Activated naive CD4-positive, alpha-beta T cell treated with anti-CD3 and anti-CD28 coated beads, Interleukin-2, amount 50 U/mL, for 16 hours (primary cell): Measurements from ENCODE around the gene AFF2.
"Not testable (repeated sequence)": the region's sequence is repeated elsewhere in the genome, so short reads cannot be mapped to it uniquely, and the experiment has no call there.

Experiments
- DNase-seq: peaks from one replicate; pipeline ENCODE4 v3.0.0-alpha.2; 2020

AFF2 gene

DNA sequence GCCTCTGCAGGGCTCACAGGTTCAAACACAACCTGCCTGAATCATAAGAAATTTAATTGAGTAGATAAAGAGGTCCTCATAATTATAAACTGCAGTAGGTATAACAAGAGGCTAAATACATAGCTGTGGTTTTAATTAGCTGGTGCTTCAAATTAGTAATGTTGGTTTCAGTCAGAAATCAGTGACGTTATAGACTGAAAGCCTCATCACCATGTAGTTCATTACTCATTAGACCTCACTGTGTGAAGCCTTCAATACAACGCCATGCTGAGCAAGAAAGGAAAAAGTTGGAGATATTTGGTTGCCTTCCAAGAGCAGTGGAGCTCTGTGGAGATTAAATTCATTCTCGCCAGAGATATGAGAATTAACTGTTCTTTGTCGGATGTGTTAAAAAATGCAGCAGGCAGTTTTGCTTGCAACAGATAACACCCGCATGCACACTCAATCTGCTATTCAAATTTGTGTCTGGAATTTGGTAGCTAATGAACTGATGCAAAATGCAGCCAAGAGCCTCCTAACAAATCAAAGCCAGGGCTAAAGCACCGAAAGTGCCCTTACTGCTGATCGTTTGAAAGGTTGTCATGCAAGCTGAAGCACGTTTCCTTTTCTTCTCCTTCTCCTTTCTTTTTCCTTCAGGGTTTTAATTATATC, 148.9 kb downstream of the AFF2 start:
- DNase-seq: no peak

- no peak for DNase-seq
Observed at GRCh38 chrX:148658115-148658730, 157.8 kb downstream of the AFF2 start.

- no peak for DNase-seq
Observed at GRCh38 chrX:148659481-148659880, 159.1 kb downstream of the AFF2 start.

DNA sequence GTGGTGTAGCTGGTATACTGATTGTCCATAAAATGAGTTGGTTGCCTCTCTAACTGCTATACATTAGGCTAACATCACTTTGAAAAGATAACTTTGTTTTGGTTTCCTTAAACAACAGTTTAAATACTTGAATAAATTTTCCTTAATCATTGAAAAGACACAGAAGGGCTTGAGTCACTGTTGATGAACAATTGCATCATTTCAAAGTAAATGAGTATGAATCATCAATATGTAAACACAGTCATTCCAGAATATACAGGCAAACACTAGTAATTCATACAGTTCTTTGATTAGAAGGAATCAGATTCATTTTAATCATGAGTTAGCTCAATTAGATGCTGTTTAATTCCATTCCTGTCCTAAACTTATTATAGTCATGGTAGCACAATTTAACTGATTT, 160.6 kb downstream of the AFF2 start:
- DNase-seq: no peak

GRCh38 chrX:148662014-148662413, 161.6 kb downstream of the AFF2 start:
- DNase-seq: no peak

- no peak for DNase-seq
Observed at GRCh38 chrX:148664171-148664570, 163.8 kb downstream of the AFF2 start.

GRCh38 chrX:148664995-148665394, 164.6 kb downstream of the AFF2 start:
- DNase-seq: no peak

DNA sequence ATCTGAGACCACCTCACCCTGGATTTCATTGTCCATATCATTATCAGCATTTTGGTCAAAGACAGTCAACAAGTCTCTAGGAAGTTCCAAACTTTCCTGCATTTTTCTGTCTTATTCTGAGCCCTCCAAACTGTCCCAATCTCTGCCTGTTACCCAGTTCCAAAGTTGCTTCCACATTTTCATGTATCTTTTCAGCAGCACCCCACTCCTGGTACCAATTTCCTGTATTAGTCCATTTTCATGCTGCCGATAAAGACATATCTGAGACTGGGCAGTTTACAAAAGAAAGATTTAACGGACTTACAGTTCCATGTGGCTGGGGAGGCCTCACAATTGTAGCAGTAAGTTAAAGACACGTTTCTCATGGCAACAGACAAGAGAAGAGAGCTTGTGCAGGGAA, 168.8 kb downstream of the AFF2 start:
- not testable (repeated sequence) for DNase-seq

DNA sequence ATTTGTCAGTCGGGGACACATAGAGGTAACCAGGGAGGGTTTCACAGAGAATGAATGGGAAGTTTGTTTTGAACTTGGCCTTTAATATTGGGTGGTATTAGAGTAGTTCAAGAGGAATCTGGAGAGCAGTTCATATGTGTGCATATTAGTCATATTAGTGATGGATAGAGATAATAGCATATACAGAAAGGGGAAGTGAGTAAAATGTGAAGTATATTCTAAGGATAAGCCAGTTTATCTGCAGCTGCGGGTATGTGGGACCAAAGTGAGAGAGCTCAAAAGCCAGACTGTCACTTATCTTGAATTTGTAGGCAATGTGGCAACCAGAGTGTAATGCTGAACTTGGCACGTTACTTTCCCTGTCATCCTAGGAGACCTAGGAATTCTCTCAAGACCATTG, 169.9 kb downstream of the AFF2 start:
- DNase-seq: no peak

GRCh38 chrX:148672517-148672916, 172.1 kb downstream of the AFF2 start:
- DNase-seq: no peak

DNA sequence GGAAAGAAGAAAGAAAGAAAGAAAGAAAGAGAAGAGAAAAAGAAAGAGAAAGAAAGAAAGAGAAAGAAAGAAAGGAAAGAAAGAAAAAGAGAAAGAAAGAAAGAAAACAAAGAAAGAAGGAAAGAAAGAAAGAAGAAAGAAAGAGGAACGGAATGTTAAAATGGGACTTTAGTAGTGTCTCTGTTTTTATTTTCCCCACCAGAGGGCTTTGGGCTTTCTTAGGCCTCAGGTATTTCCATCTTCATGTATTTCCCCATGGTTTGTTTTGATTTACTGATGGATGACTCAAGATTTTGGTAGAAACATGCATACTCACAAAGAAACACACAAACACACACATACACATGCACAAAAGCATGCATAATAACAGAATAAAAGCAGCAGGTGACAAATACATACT, 181.2 kb downstream of the AFF2 start:
- DNase-seq: no peak

- DNase-seq: no peak
Observed at GRCh38 chrX:148682206-148682605, 181.8 kb downstream of the AFF2 start.

- no peak for DNase-seq
Observed at GRCh38 chrX:148691456-148691855, 191.0 kb downstream of the AFF2 start.

DNA sequence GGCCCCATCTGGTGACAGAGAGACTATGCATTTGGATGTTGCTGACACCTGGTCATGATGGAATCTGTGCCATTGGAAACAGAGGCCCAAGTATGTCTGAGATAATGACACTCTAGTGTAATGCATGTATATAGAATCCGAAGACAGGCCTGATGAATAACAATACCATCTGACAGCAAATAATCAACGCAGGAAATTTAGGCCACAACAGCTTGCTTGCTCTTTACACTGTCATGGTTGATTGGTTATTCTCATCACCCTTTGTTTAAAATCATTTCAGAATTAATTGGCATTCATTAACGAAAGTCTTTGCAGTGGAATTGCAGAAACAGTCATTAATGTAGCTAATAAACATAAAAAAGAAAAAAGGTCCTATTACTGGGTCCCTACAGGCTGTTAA, 194.8 kb downstream of the AFF2 start:
- no peak for DNase-seq

- no peak for DNase-seq
Observed at GRCh38 chrX:148698221-148698620, 197.8 kb downstream of the AFF2 start.

DNA sequence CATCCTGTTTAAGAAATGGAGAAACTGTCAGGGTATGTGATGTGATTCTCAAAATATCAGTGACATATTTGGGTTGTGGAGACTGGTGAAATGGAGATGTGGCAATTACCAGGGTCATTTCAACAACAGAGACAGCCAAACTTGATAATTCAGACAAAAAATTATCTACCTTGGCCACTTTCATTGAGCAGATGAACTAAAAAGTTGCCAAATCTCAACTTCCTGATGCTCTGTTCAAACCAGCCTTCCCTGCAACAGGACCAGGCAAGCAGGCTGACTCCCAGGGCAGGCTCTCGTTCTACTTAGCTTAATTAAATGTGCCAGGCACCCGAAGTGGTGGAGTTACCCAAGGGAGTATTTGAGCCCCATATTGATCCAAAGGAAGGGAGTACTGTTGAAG, 199.6 kb downstream of the AFF2 start:
- DNase-seq: no peak

GRCh38 chrX:148713981-148714380, 213.6 kb downstream of the AFF2 start:
- no peak for DNase-seq

DNA sequence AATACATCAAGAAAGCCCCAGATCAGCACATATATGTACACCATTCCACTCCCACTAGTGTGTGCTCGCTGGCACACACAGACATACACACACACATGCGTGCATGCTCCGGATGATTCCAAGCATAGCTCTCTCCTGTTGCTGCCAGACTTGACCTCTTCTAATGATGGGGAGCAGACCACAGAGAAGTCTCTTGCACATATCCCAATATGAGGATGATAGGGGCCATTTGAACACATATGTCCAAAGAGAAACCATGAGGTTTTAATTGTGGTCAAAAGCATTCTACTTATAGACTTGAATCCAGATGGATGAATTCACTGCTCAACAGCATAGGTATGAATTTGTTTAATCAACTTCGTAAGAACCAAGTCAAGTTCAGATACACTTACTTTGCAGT, 214.9 kb downstream of the AFF2 start:
- DNase-seq: no peak

DNA sequence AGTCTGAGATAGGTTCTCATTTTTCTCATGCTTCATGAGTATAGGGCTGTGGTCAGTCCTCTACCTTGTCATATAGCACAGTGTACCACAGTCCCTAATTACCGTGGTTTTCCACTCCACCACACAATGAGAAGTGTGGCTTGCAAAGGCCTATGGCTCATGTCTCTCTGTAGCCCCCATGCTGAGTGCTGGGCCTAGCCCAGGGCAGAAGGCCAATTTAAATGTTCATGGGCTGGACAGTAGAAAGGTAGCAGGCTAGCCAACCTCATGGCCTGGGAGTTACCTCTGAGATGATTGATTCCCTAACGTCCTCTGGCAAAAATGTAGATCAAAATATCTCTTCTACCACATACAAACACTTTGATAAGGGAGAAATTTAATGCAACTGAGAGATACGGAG, 222.5 kb downstream of the AFF2 start:
- no peak for DNase-seq

GRCh38 chrX:148723551-148723950, 223.1 kb downstream of the AFF2 start:
- DNase-seq: no peak

DNA sequence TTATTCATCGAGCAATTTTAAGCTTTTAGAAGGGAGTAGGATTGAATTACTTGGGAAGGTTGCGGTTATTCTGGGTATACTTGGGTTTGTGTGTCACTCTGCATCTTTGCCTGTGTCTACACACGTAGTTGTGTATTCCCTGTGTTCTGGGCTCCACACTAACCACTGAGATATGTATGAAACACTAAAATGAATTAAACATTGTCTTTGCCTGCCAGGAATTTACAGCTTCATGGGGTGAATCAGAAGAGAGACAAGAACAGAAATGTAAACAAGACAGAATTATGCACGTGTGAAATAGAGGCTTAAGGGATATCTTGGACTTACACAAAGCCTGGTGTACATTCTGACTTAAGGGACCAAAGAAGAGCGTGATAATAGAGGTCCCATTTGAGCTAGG, 228.5 kb downstream of the AFF2 start:
- DNase-seq: no peak

- DNase-seq: no peak
Observed at GRCh38 chrX:148732743-148733142, 232.3 kb downstream of the AFF2 start.

GRCh38 chrX:148741441-148741840, 241.0 kb downstream of the AFF2 start:
- DNase-seq: no peak

GRCh38 chrX:148755111-148755510, 254.7 kb downstream of the AFF2 start:
- DNase-seq: no peak

GRCh38 chrX:148763896-148764295, 263.5 kb downstream of the AFF2 start:
- DNase-seq: no peak
